ENCODE measurements around the gene ARVCF. TPM values are rescaled to one million over a fixed set of nuclear protein-coding genes. Genes with fewer than 3 reads are reported as not detected.
"Not testable (repeated sequence)": the region's sequence is repeated elsewhere in the genome, so short reads cannot be mapped to it uniquely, and the experiment has no call there.

Gene ARVCF
- total RNA-seq, 2 experiments from 2014 or later: 1.5 to 2.4 TPM

- Mint-ChIP-seq H3K36me3 (peaks cover 30% of the 10 kb centered on the region), H3K27me3 (no peaks in the 10 kb centered on the region), H3K27ac (no peak overlapping the region), H3K9me3 (peaks cover 19% of the 10 kb centered on the region), H3K4me1 (ENCODE audit: low read depth) (peaks cover 17% of the 10 kb centered on the region), H3K4me3 (no peak overlapping the region)
- DNase-seq: no peak
- ChIA-PET POLR2A (no interaction called here), CTCF (interaction anchor here (0.8 to 0.9 kb wide), 3 partner anchors 9 to 28 kb away, joined by 3 to 4 read pairs (median 3); no protein-coding TSS in a partner anchor)
- intact Hi-C loops (cut with micrococcal nuclease): no loop called here
Observed at GRCh38 chr22:19937616-19938473, 78.8 kb downstream of the ARVCF start.

GRCh38 chr22:19936513-19936912 lies 80.1 kb downstream of the ARVCF start:
- Mint-ChIP-seq H3K36me3 (peaks cover 23% of the 10 kb centered on the region), H3K9me3 (peaks cover 19% of the 10 kb centered on the region), H3K4me3 (no peak overlapping the region), H3K27me3 (no peaks in the 10 kb centered on the region), H3K27ac (no peak overlapping the region), H3K4me1 (ENCODE audit: low read depth) (peaks cover 10% of the 10 kb centered on the region)
- ChIA-PET POLR2A (no interaction called here), CTCF (interaction anchor here (0.8 kb wide), 1 partner anchor 206 kb away, joined by 6 read pairs; no protein-coding TSS in a partner anchor)
- no peak for DNase-seq
- intact Hi-C loops (cut with micrococcal nuclease): no loop called here

GRCh38 chr22:19935123-19935718 lies 81.4 kb downstream of the ARVCF start:
- Mint-ChIP-seq H3K36me3 (peaks cover 23% of the 10 kb centered on the region), H3K9me3 (peaks cover 19% of the 10 kb centered on the region)
- POLR2A ChIA-PET; CTCF ChIA-PET; H3K27ac Mint-ChIP-seq; H3K27me3 Mint-ChIP-seq; H3K4me1 Mint-ChIP-seq (ENCODE audit: low read depth); intact Hi-C loops (cut with micrococcal nuclease); H3K4me3 Mint-ChIP-seq; DNase-seq: not testable (repeated sequence)

- ChIA-PET CTCF (no interaction called here), POLR2A (no interaction called here)
- no peak for DNase-seq
- H3K4me3 Mint-ChIP-seq: no peak overlapping the region
- peaks cover 23% of the 10 kb centered on the region for H3K36me3 Mint-ChIP-seq
- peaks cover 19% of the 10 kb centered on the region for H3K9me3 Mint-ChIP-seq
- no peaks in the 10 kb centered on the region for H3K27me3 Mint-ChIP-seq
- intact Hi-C loops (cut with micrococcal nuclease): no loop called here
- H3K4me1 Mint-ChIP-seq (ENCODE audit: low read depth): no peaks in the 10 kb centered on the region
- no peak overlapping the region for H3K27ac Mint-ChIP-seq
Observed at GRCh38 chr22:19933341-19934241, 83.0 kb downstream of the ARVCF start.

- intact Hi-C loops (cut with micrococcal nuclease): no loop called here
- Mint-ChIP-seq H3K9me3 (peaks cover 19% of the 10 kb centered on the region), H3K4me1 (ENCODE audit: low read depth) (no peaks in the 10 kb centered on the region), H3K4me3 (no peak overlapping the region), H3K27me3 (no peaks in the 10 kb centered on the region), H3K36me3 (peaks cover 23% of the 10 kb centered on the region), H3K27ac (no peak overlapping the region)
- ChIA-PET POLR2A (no interaction called here), CTCF (no interaction called here)
- no peak for DNase-seq
Observed at GRCh38 chr22:19932367-19933206, 84.0 kb downstream of the ARVCF start.

- POLR2A ChIA-PET: no interaction called here
- Mint-ChIP-seq H3K27me3 (no peaks in the 10 kb centered on the region), H3K27ac (no peak overlapping the region), H3K4me3 (no peak overlapping the region), H3K9me3 (peaks cover 14% of the 10 kb centered on the region), H3K36me3 (peaks cover 17% of the 10 kb centered on the region), H3K4me1 (ENCODE audit: low read depth) (no peaks in the 10 kb centered on the region)
- CTCF ChIA-PET: no interaction called here
- intact Hi-C loops (cut with micrococcal nuclease): no loop called here
- DNase-seq: no peak
Observed at GRCh38 chr22:19931514-19931913, 85.1 kb downstream of the ARVCF start.

GRCh38 chr22:19930551-19931486 lies 85.8 kb downstream of the ARVCF start:
- H3K36me3 Mint-ChIP-seq: peaks cover 10% of the 10 kb centered on the region
- no peak overlapping the region for H3K27ac Mint-ChIP-seq

GRCh38 chr22:19929586-19930550 lies 86.8 kb downstream of the ARVCF start:
- Mint-ChIP-seq H3K36me3 (peaks cover 3% of the 10 kb centered on the region), H3K4me3 (no peak overlapping the region), H3K4me1 (ENCODE audit: low read depth) (no peaks in the 10 kb centered on the region), H3K27me3 (no peaks in the 10 kb centered on the region), H3K27ac (no peak overlapping the region), H3K9me3 (no peaks in the 10 kb centered on the region)
- intact Hi-C loops (cut with micrococcal nuclease): no loop called here
- ChIA-PET CTCF (interaction anchor here (1.2 to 1.9 kb wide), 2 partner anchors 19 to 20 kb away, joined by 4 to 5 read pairs; no protein-coding TSS in a partner anchor), POLR2A (interaction anchor here (0.6 kb wide), 1 partner anchor 151 kb away, joined by 3 read pairs; no protein-coding TSS in a partner anchor)
- no peak for DNase-seq

More at GRCh38 chr22:19930551-19931486, 85.8 kb downstream of the ARVCF start:
- H3K27me3 Mint-ChIP-seq: no peaks in the 10 kb centered on the region
- no peaks in the 10 kb centered on the region for H3K4me1 Mint-ChIP-seq (ENCODE audit: low read depth)
- intact Hi-C loops (cut with micrococcal nuclease): no loop called here
- ChIA-PET CTCF (interaction anchor here (1.2 to 1.9 kb wide), 2 partner anchors 18 to 21 kb away, joined by 4 to 5 read pairs; no protein-coding TSS in a partner anchor), POLR2A (no interaction called here)
- DNase-seq: no peak
- no peak overlapping the region for H3K4me3 Mint-ChIP-seq
- H3K9me3 Mint-ChIP-seq: peaks cover 7% of the 10 kb centered on the region

GRCh38 chr22:19928207-19928606 lies 88.4 kb downstream of the ARVCF start:
- Mint-ChIP-seq H3K36me3 (peaks cover 6% of the 10 kb centered on the region), H3K4me1 (ENCODE audit: low read depth) (no peaks in the 10 kb centered on the region)
- CTCF ChIA-PET: no interaction called here

GRCh38 chr22:19927696-19928095 lies 88.9 kb downstream of the ARVCF start:
- ChIA-PET CTCF (no interaction called here), POLR2A (no interaction called here)
- Mint-ChIP-seq H3K27me3 (no peaks in the 10 kb centered on the region), H3K36me3 (peaks cover 6% of the 10 kb centered on the region), H3K27ac (no peak overlapping the region), H3K4me3 (no peak overlapping the region), H3K4me1 (ENCODE audit: low read depth) (no peaks in the 10 kb centered on the region), H3K9me3 (no peaks in the 10 kb centered on the region)
- DNase-seq: no peak
- intact Hi-C loops (cut with micrococcal nuclease): no loop called here

More at GRCh38 chr22:19928207-19928606, 88.4 kb downstream of the ARVCF start:
- no peak overlapping the region for H3K4me3 Mint-ChIP-seq
- no peaks in the 10 kb centered on the region for H3K9me3 Mint-ChIP-seq
- POLR2A ChIA-PET: interaction anchor here (0.6 kb wide), 1 partner anchor 20 kb away, joined by 3 read pairs; no protein-coding TSS in a partner anchor
- intact Hi-C loops (cut with micrococcal nuclease): no loop called here
- no peak overlapping the region for H3K27ac Mint-ChIP-seq
- no peak for DNase-seq
- H3K27me3 Mint-ChIP-seq: no peaks in the 10 kb centered on the region
